Neutrophil (primary cell): ENCODE measurements around the gene NPPA.

ENCODE experiments used
- H3K27ac ChIP-seq: fragments of 200-600 bp; sonication (generic); 2 replicates; pipeline ENCODE4 v1.5.1; 2016; ENCODE audit warnings: mild to moderate bottlenecking, moderate library complexity
- H3K27me3 ChIP-seq: fragments of 200-600 bp; sonication (generic); 2 replicates; pipeline ENCODE4 v1.6.0; 2016; ENCODE audit warnings: mild to moderate bottlenecking
- H3K36me3 ChIP-seq: fragments of 200-600 bp; sonication (generic); 2 replicates; pipeline ENCODE4 v1.5.1; 2017
- H3K4me1 ChIP-seq, 2 experiments: fragments of 200-600 bp in 1 of 2; sonication (generic) in 1 of 2; 1 replicate in 1 of 2; 2 replicates in 1 of 2; pipeline versions ENCODE4 v1.5.1 to v1.6.1; 2013 to 2016; ENCODE audit warnings: low read depth in 1 of 2, low read length in 1 of 2, mild to moderate bottlenecking in 1 of 2, moderate library complexity in 1 of 2; ENCODE audit not compliant: control insufficient read depth in 1 of 2, insufficient read depth in 1 of 2
- H3K4me3 ChIP-seq, 2 experiments: fragments of 200-600 bp in 1 of 2; sonication (generic) in 1 of 2; 1 replicate in 1 of 2; 2 replicates in 1 of 2; pipeline ENCODE4 v1.5.1; 2013 to 2016; ENCODE audit warnings: low read depth in 1 of 2, low read length in 1 of 2, mild to moderate bottlenecking in 1 of 2, moderate library complexity in 1 of 2
- H3K9me3 ChIP-seq: fragments of 200-600 bp; sonication (generic); 2 replicates; pipeline ENCODE4 v1.5.1; 2016
- CTCF ChIP-seq: fragments of 200-600 bp; sonication (generic); IDR thresholded peaks from 2 replicates; pipeline ENCODE4 v1.5.1; 2016; ENCODE audit warnings: antibody characterized with exemption

Gene NPPA

GRCh38 chr1:11880911-11881748 is 33.5 kb upstream of the NPPA start:
- Histone ChIP-seq H3K9me3 (no peaks in the 10 kb centered on the region), H3K27ac (no peak overlapping the region), H3K36me3 (no peaks in the 10 kb centered on the region), H3K27me3 (peaks cover 7% of the 10 kb centered on the region), H3K4me3 (no peak overlapping the region), H3K4me1 (peaks cover 0 to 4% of the 10 kb centered on the region in 2 experiments)
- no peak for TF ChIP-seq CTCF

DNA sequence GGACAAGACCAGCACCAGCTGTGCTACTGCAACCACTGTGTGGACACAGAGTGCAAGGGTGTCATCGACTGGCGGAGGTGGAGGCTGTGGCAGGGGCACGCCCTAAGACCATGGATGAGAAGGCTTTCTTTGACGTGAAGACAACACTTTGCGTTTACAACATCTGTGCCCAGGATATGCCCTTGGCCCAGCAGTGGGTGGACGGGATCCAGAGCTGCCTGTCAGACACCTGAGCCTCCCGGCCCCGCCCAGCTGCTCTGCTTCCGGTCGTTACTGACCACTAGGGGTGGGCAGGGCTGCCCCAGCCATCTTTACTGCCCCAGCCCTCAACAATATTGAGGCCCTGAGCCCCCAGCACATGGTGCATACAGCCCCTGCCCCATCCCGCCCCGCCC is 32.6 kb upstream of the NPPA start:
- Histone ChIP-seq H3K4me3 (no peak overlapping the region), H3K27ac (no peak overlapping the region), H3K4me1 (peaks cover 0 to 4% of the 10 kb centered on the region in 2 experiments), H3K27me3 (peaks cover 7% of the 10 kb centered on the region), H3K36me3 (no peaks in the 10 kb centered on the region), H3K9me3 (no peaks in the 10 kb centered on the region)
- no peak for TF ChIP-seq CTCF

DNA sequence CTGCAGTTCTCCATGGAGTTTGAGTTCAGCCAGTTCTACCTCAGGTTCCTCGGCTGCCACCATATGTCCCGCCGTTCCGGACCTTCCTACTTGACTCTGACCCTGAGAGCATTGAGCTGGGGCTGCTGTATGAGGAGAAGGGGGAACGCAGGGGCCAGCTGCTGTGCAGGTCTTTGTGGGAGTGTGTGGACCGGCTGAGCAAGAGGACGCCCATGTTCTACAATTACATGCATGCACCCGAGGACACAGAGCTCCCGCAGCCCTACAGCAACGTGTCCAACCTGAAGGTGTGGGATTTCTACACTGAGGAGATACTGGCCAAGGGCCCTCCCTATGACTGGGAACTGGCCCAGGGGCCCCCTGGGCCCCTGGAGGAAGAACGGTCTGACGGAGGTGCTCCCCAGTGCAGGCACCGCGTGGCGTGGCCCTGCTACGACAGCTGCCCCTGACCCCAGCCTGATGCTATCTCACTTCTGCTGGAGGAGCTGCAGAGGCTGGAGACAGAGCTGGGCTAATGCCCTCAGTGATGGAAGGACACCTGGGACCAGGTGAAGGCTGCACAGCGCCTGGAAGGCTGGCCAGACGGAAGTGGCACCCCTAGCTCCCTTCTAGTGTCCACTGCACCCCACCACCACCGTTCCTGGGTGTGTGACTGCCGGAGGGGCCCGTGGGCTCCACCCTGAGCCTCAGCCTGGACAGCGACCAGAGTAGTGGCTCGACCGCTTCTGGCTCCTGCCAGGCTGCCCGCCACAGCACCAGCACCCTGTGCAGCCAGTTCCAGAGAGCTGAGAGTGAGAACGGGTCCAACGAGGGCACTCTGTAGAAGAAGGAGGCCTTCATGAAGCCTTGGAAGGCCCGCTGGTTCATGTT is 32.0 kb upstream of the NPPA start:
- H3K36me3 ChIP-seq, result no peaks in the 10 kb centered on the region
- H3K27ac ChIP-seq, result no peak overlapping the region
- H3K4me1 ChIP-seq, result peaks cover 0 to 4% of the 10 kb centered on the region in 2 experiments
- no peak overlapping the region for H3K4me3 ChIP-seq
- peaks cover 7% of the 10 kb centered on the region for H3K27me3 ChIP-seq
- no peaks in the 10 kb centered on the region for H3K9me3 ChIP-seq
- no peak for TF ChIP-seq CTCF

DNA sequence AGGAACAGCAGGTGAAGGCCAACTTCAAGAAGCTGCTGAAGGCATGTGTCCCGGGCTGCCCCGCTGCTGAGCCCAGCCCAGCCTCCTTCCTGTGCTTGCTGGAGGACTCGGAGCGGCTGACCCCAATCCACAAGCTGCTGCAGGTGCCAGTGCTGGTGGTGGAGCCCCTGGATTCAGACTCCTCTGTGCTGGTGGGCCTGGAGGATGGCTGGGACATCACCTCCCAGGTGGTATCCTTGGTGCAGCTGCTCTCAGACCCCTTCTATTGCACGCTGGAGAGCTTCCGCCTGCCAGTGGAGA is 31.3 kb upstream of the NPPA start:
- H3K36me3 ChIP-seq, result no peaks in the 10 kb centered on the region
- H3K27ac ChIP-seq, result no peak overlapping the region
- TF ChIP-seq CTCF, result no peak
- H3K4me3 ChIP-seq, result no peak overlapping the region
- H3K4me1 ChIP-seq, result peaks cover 0 to 4% of the 10 kb centered on the region in 2 experiments
- peaks cover 7% of the 10 kb centered on the region for H3K27me3 ChIP-seq
- no peaks in the 10 kb centered on the region for H3K9me3 ChIP-seq

- peaks cover 0 to 4% of the 10 kb centered on the region in 2 experiments for H3K4me1 ChIP-seq
- H3K27ac ChIP-seq, result no peak overlapping the region
- H3K4me3 ChIP-seq, result no peak overlapping the region
- peaks cover 7% of the 10 kb centered on the region for H3K27me3 ChIP-seq
- H3K9me3 ChIP-seq, result no peaks in the 10 kb centered on the region
- TF ChIP-seq CTCF, result no peak
- no peaks in the 10 kb centered on the region for H3K36me3 ChIP-seq
Measured at GRCh38 chr1:11878081-11878890, 30.7 kb upstream of the NPPA start.
